A549 treated with CpdA at 1 μM for 4 hours (cell line): ENCODE results near the gene MAGEA8. TPM values are rescaled to one million over a fixed set of nuclear protein-coding genes. Genes with fewer than 3 reads are reported as not detected.

Experiments used
- total RNA-seq: library from RNA; stranded (reverse); fragments of 200-300 nt; extraction: Qiagen RNA extraction; gene quantifications from 5 replicates; pipeline ENCODE4 v1.2.3, GENCODE V29; 2022; ENCODE audit warnings: low read depth

The MAGEA8 gene, protein sequence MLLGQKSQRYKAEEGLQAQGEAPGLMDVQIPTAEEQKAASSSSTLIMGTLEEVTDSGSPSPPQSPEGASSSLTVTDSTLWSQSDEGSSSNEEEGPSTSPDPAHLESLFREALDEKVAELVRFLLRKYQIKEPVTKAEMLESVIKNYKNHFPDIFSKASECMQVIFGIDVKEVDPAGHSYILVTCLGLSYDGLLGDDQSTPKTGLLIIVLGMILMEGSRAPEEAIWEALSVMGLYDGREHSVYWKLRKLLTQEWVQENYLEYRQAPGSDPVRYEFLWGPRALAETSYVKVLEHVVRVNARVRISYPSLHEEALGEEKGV
- not detected in 5 replicates for total RNA-seq

DNA sequence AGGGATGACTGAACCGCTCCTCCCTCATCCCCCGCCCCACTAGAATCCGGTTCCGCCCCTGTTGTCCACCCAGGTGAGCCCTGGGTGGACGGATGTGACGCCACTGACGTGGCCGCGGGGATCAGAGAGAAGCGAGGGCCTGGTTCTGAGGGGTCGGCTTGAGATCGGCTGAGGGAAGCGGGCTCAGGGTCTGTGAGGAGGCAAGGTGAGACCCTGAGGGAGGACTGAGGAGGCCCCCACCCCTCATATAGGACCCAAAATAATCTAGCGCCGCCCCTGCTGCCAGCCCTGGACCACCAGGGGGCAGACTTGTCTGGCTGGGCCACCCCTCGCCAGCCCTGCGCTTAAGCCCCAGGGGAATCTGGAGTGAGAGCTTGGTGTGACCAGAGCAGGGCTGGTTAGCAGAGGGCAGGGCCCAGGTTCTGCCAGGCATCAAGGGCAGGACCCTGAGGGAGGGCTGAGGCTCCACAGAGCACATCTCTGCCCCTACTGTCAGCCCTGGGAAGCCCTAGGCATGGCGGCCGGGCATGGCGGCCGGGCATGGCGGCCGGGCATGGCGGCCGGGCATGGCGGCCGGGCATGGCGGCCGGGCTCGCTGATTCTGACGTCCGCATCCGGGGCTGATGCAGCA, at the start of gene MAGEA8:
Gene MAGEA8 (plus strand): TSS at position 103 of the 631 bp plus-strand sequence. CDS start 3,090 bp downstream, outside the sequence.

DNA sequence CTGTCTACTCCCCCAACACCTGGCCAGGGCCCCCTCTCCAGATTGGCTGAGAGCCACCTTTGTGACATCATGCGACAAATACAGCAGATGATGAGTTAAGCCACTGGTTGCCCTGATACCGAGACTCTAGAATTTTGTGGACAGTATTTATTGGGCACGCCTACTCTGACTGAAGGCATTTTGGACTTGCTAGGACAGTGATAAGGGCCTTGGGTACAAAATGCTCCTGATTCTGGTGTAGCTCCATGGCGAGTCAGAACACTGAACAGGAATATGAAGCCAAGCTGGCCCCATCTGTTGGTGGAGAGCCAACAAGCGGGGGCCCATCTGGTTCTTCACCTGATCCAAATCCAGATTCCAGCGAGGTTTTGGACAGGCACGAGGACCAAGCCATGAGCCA, 48.4 kb downstream of the MAGEA8 start, which contains the start of gene HSFX4:
Gene HSFX4 (plus strand): TSS at position 174 of the 400 bp plus-strand sequence. CDS start 72 bp downstream, at position 246.

Other genes with a start within 250 kb of the MAGEA8 start
- 24.1 to 29.9 TPM (median 27.9 TPM) in 5 replicates for gene TMEM185A, start 249.4 kb upstream of the MAGEA8 start, total RNA-seq
- 0.02 TPM in 1 of 5 replicates, not detected in the others for gene MAGEA11, start 169.1 kb upstream of the MAGEA8 start, total RNA-seq
- gene HSFX1, start 107.1 kb upstream of the MAGEA8 start, total RNA-seq: 0.26 to 0.50 TPM (median 0.43 TPM) in 5 replicates
- not detected in 5 replicates for gene MAGEA9, start 99.3 kb upstream of the MAGEA8 start, total RNA-seq
- gene HSFX4, start 48.4 kb downstream of the MAGEA8 start, total RNA-seq: not detected in 5 replicates
- gene EOLA2, start 57.3 kb downstream of the MAGEA8 start, total RNA-seq: 49.6 to 60.2 TPM (median 58.1 TPM) in 5 replicates